ENCODE data around the gene WDFY4.

The WDFY4 gene

DNA sequence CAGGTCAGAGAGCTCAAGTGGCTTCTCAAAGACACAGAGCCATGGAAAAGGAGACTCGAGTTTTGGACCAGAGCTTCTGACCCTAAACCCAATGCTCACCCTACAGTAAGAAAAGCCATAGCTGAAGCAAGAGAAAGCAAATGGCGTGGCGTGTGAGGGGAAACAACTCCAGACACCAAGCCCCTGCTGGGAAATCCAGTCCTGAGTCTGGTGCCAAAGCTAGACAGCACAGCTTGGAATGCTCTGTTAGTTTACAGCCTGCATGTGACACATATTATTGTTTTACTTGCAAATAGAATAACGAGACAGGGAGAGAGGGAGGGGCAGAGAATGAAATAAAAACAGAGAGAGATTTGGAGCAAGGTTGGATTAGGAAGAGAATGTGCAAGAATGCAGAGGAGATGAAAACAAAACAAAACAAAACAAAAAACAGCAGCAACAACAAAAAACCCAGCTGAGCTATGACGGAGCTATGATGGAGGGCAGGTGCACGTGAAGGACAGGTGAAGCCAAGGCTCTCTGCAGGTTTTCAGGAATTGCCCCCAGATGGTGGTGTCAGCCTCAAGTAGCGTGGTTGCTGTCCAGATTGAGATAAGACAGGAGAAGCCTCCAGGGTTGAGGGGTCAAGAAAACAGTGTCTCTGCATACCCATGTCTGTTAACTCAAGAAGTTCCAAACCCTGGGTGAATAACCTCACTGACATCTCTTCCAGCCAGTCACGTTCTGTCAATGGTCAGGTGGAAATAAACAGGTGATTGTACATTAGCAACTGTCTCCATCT is 324.7 kb downstream of the WDFY4 start:
- DNase-seq = no peak
- TF ChIP-seq, protein P1, sequence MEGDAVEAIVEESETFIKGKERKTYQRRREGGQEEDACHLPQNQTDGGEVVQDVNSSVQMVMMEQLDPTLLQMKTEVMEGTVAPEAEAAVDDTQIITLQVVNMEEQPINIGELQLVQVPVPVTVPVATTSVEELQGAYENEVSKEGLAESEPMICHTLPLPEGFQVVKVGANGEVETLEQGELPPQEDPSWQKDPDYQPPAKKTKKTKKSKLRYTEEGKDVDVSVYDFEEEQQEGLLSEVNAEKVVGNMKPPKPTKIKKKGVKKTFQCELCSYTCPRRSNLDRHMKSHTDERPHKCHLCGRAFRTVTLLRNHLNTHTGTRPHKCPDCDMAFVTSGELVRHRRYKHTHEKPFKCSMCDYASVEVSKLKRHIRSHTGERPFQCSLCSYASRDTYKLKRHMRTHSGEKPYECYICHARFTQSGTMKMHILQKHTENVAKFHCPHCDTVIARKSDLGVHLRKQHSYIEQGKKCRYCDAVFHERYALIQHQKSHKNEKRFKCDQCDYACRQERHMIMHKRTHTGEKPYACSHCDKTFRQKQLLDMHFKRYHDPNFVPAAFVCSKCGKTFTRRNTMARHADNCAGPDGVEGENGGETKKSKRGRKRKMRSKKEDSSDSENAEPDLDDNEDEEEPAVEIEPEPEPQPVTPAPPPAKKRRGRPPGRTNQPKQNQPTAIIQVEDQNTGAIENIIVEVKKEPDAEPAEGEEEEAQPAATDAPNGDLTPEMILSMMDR (IDR thresholded peaks at IDR 0.05; ENCODE audit: low read depth, low read length) = no peak
- no peaks in the 10 kb centered on the region for H3K9me3 ChIP-seq
- no peaks in the 10 kb centered on the region for H3K4me1 ChIP-seq
- no peaks in the 10 kb centered on the region for H3K27me3 ChIP-seq
- no peak overlapping the region for H3K4me3 ChIP-seq (ENCODE audit: low read depth, low read length)
- no peaks in the 10 kb centered on the region for H3K36me3 ChIP-seq

DNA sequence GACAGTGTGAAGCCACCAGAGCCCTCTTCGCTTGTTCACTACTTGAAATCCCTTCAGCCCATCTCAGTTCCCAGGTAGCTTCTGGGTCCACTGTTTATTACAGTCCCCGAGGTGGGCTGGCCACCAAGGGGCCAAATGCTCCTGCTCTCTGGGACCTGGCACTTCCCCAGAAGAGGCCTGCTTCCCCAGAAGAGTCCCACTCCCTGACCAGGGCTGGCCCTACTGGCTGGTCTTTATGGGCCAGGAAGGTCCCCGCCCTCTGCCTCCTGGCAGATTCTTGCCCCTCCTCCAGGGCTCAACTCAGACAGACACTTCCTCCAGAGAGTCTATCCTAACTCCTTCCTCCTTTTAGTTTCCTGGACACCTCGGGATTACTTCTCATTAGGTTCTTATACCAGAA is 325.6 kb downstream of the WDFY4 start:
- Histone ChIP-seq H3K4me1 (no peaks in the 10 kb centered on the region), H3K9me3 (no peaks in the 10 kb centered on the region), H3K36me3 (no peaks in the 10 kb centered on the region), H3K4me3 (ENCODE audit: low read depth, low read length) (no peak overlapping the region), H3K27me3 (no peaks in the 10 kb centered on the region)
- no peak for DNase-seq
- TF ChIP-seq, protein P1 (IDR thresholded peaks at IDR 0.05; ENCODE audit: low read depth, low read length) = no peak

DNA sequence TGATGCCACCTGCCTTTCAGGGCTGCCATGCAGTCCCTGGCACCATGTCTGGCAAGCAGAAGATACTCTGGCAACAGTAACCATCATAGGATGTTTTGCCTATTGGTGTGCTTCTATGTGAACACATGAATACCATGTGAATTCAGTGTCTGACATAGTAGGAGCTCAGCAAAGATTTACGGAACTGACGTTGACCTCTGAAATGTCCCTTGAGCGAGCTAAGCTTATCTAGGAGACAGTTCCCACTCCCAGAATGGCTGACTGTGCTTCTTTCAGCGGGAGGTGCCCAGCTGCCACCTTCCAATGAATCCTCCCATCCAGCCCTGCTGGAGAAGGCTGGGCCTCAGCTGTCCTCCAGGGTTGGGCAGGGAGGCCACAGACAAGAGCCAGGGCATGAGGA is 326.2 kb downstream of the WDFY4 start:
- Histone ChIP-seq H3K36me3 (no peaks in the 10 kb centered on the region), H3K4me1 (no peaks in the 10 kb centered on the region), H3K27me3 (no peaks in the 10 kb centered on the region), H3K9me3 (no peaks in the 10 kb centered on the region), H3K4me3 (ENCODE audit: low read depth, low read length) (no peak overlapping the region)
- no peak for DNase-seq
- TF ChIP-seq, protein P1 (IDR thresholded peaks at IDR 0.05; ENCODE audit: low read depth, low read length) = no peak

DNA sequence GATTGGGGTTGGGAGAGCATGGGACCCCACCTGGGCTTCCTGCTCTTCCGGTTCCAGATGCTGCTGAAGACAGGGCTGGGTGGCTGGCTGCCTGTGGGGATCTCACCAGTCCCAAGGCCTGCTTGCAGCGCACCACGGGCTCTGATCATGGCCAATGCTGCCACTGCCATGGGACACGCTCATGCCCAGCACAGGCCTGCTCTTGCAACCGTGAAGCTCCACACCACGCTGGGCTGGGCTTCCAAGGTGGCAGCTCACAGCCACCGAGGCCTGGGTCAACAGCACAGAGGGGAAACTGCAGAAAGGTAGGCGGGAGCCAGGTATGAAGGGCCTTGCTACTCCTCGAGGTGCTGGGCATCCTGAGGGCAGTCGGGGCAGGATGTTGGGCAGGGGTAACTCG is 327.1 kb downstream of the WDFY4 start:
- no peak for DNase-seq
- TF ChIP-seq, protein P1 (IDR thresholded peaks at IDR 0.05; ENCODE audit: low read depth, low read length) = no peak
- no peaks in the 10 kb centered on the region for H3K36me3 ChIP-seq

DNA sequence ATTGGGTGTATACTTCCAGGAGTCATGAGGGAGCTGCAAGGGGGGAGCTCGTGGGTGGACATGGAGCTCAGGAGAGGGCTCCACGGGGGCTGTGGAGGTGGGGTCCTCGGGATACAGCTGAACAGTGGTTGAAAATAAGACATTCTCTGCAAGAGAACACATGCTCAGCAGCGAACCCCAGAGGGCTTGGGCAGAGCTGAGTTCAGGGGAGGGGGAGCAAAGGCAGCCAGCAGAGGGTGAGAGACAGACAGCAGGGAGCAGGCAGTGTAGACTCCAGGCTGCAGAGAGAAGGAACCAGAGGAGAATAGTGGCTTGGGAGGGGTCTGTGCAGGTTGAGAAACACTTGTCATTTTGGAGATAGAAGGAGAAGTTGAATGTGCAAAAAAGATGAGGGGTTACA is 327.9 kb downstream of the WDFY4 start:
- no peaks in the 10 kb centered on the region for H3K9me3 ChIP-seq
- DNase-seq = no peak
- TF ChIP-seq, protein P1 (IDR thresholded peaks at IDR 0.05; ENCODE audit: low read depth, low read length) = no peak
- H3K4me1 ChIP-seq = no peaks in the 10 kb centered on the region
- no peaks in the 10 kb centered on the region for H3K36me3 ChIP-seq
- H3K4me3 ChIP-seq (ENCODE audit: low read depth, low read length) = no peak overlapping the region
- H3K27me3 ChIP-seq = no peaks in the 10 kb centered on the region

More for the DNA sequence above, 327.1 kb downstream of the WDFY4 start:
- no peak overlapping the region for H3K4me3 ChIP-seq (ENCODE audit: low read depth, low read length)
- H3K9me3 ChIP-seq = no peaks in the 10 kb centered on the region
- no peaks in the 10 kb centered on the region for H3K4me1 ChIP-seq
- no peaks in the 10 kb centered on the region for H3K27me3 ChIP-seq

DNA sequence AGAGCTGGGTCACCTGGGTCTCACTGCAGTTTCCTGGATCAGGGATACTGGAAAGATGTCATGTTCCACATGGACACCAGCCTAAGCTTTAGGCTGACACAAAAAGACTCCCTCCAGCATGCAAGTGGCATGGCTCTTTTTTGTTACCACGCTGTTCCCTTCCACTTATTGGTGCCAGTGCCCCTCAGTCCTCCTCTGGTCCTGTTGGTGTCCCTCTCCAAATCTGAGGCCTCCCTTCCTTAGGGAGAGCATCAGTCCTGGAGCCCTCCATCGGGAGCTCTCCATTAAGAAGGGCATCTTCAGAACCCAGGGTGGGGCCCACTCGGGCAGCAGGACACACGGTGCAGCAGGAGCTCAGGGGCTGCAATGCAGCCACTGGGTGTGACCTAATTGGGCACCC is 331.0 kb downstream of the WDFY4 start:
- no peaks in the 10 kb centered on the region for H3K27me3 ChIP-seq
- DNase-seq = no peak
- H3K9me3 ChIP-seq = no peaks in the 10 kb centered on the region
- no peak overlapping the region for H3K4me3 ChIP-seq (ENCODE audit: low read depth, low read length)
- no peaks in the 10 kb centered on the region for H3K4me1 ChIP-seq
- H3K36me3 ChIP-seq = no peaks in the 10 kb centered on the region
- TF ChIP-seq, protein P1 (IDR thresholded peaks at IDR 0.05; ENCODE audit: low read depth, low read length) = no peak
